SK-N-MC (cell line): ENCODE data around the gene ANKRD44.

Experiments used
- DNase-seq: peaks from one replicate; pipeline ENCODE4 v3.0.0-alpha.2; 2011; ENCODE audit warnings: low read depth, low spot score
- H3K27ac ChIP-seq: fragments of 200-600 bp; sonication (generic); 2 replicates; pipeline ENCODE4 v1.5.1; 2016; ENCODE audit warnings: mixed run types
- H3K36me3 ChIP-seq: fragments of 200-600 bp; sonication (generic); 2 replicates; pipeline ENCODE4 v1.6.1; 2017; ENCODE audit warnings: antibody characterized with exemption, low read length, mixed read lengths; ENCODE audit not compliant: insufficient read depth
- H3K4me3 ChIP-seq: fragments of 200-600 bp; sonication (generic); 2 replicates; pipeline ENCODE4 v1.5.1; 2016
- H3K9ac ChIP-seq: fragments of 200-600 bp; sonication (generic); 2 replicates; pipeline ENCODE4 v1.8.0; 2017; ENCODE audit warnings: mixed run types, mixed read lengths; ENCODE audit not compliant: insufficient read length
- H3K9me3 ChIP-seq: fragments of 200-600 bp; sonication (generic); 2 replicates; pipeline ENCODE4 v1.6.1; 2017; ENCODE audit warnings: low read depth, mild to moderate bottlenecking, antibody characterized with exemption, low read length, moderate library complexity, mixed read lengths
- EZH2 ChIP-seq: fragments of 200-600 bp; sonication (generic); IDR thresholded peaks from one replicate; pipeline ENCODE4 v1.6.1; 2017; ENCODE audit warnings: antibody characterized with exemption
- FOXP2 ChIP-seq: optimal IDR thresholded peaks from 2 replicates; pipeline ENCODE3; 2011; ENCODE audit warnings: mild to moderate bottlenecking, moderate library complexity; ENCODE audit not compliant: insufficient read depth; ENCODE audit errors: extremely low read length, control extremely low read depth
- POLR2AphosphoS5 ChIP-seq: IDR thresholded peaks from 2 replicates; pipeline ENCODE4 v1.6.1; 2012; ENCODE audit warnings: mild to moderate bottlenecking, low read depth, low read length, borderline replicate concordance

The ANKRD44 gene

GRCh38 chr2:197136452-197136851, 174.1 kb downstream of the ANKRD44 start:
- no peak overlapping the region for H3K4me3 ChIP-seq
- H3K9me3 ChIP-seq, result no peaks in the 10 kb centered on the region
- no peak overlapping the region for H3K27ac ChIP-seq
- no peaks in the 10 kb centered on the region for H3K36me3 ChIP-seq
- no peak overlapping the region for H3K9ac ChIP-seq
- TF ChIP-seq FOXP2 (no peak), POLR2AphosphoS5 (no peak), EZH2 (no peak)
- no peak for DNase-seq

- no peak for DNase-seq
- Histone ChIP-seq H3K4me3 (no peak overlapping the region), H3K36me3 (no peaks in the 10 kb centered on the region), H3K9me3 (no peaks in the 10 kb centered on the region), H3K9ac (no peak overlapping the region), H3K27ac (no peak overlapping the region)
- TF ChIP-seq EZH2 (no peak), FOXP2 (no peak), POLR2AphosphoS5 (no peak)
Measured at GRCh38 chr2:197135806-197136205, 174.8 kb downstream of the ANKRD44 start.

DNA sequence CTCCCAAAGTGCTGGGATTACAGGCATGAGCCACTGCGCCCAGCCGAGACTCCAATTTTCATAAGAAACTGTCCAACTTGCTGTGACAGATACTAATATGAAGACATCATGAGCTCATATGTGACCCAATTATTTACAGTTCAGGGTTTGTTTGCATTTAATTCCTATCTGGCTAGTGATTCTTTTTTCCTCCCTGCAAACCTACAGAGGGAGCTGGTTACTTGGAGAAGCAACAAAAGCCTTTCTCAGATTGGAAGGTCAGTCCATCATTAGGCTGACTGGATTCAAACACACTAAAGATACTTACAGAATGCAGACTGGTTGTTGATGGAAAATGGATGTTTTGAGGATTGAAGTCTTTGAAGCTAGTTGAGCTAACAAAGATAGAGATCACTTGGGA, 176.4 kb downstream of the ANKRD44 start:
- Histone ChIP-seq H3K36me3 (no peaks in the 10 kb centered on the region), H3K9me3 (no peaks in the 10 kb centered on the region), H3K4me3 (no peak overlapping the region), H3K27ac (no peak overlapping the region), H3K9ac (no peak overlapping the region)
- no peak for DNase-seq
- TF ChIP-seq EZH2 (no peak), FOXP2 (no peak), POLR2AphosphoS5 (no peak)

- Histone ChIP-seq H3K27ac (no peak overlapping the region), H3K9me3 (no peaks in the 10 kb centered on the region), H3K9ac (no peak overlapping the region), H3K4me3 (no peak overlapping the region), H3K36me3 (no peaks in the 10 kb centered on the region)
- TF ChIP-seq POLR2AphosphoS5, result no peak
- TF ChIP-seq FOXP2, result no peak
- TF ChIP-seq EZH2, result no peak
- no peak for DNase-seq
Measured at GRCh38 chr2:197131558-197131855, 179.1 kb downstream of the ANKRD44 start.

DNA sequence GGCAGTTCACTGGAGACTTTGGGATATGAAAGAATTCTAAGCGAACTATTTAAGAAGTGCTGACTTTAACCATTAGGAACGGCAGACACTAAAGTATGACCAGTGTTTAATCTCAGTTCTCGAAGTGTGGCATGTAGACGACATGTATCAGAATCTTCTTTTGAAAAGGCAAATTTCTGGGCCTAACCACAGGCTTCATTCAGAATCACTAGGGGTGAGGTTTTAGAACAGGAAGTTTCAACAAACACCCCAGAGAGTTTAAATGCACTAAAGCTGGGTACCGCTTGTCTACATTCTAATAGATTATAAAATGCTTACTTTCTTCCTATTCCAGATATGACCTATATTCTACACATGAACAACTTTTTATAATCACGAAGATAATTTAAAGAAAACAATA, 180.3 kb downstream of the ANKRD44 start:
- H3K9me3 ChIP-seq, result no peaks in the 10 kb centered on the region
- peak overlapping the region; percentile 68 for H3K27ac ChIP-seq
- 0 out of 2 replicates have a peak, but pooled peaks cover 2% of the 10 kb centered on the region for H3K36me3 ChIP-seq
- DNase-seq, result no peak
- TF ChIP-seq POLR2AphosphoS5 (no peak), FOXP2 (no peak), EZH2 (no peak)
- peak overlapping the region; percentile 43 for H3K9ac ChIP-seq
- no peak overlapping the region for H3K4me3 ChIP-seq

- no peak for TF ChIP-seq FOXP2
- no peak for TF ChIP-seq EZH2
- Histone ChIP-seq H3K36me3 (0 out of 2 replicates have a peak, but pooled peaks cover 2% of the 10 kb centered on the region), H3K4me3 (no peak overlapping the region), H3K9me3 (no peaks in the 10 kb centered on the region), H3K9ac (no peak overlapping the region), H3K27ac (no peak overlapping the region)
- no peak for DNase-seq
Measured at GRCh38 chr2:197128897-197129296, 181.7 kb downstream of the ANKRD44 start.

GRCh38 chr2:197128126-197128525, 182.5 kb downstream of the ANKRD44 start:
- Histone ChIP-seq H3K27ac (no peak overlapping the region), H3K9me3 (no peaks in the 10 kb centered on the region), H3K36me3 (0 out of 2 replicates have a peak, but pooled peaks cover 2% of the 10 kb centered on the region), H3K9ac (no peak overlapping the region), H3K4me3 (no peak overlapping the region)
- no peak for DNase-seq
- TF ChIP-seq POLR2AphosphoS5, result no peak
- TF ChIP-seq FOXP2, result no peak
- TF ChIP-seq EZH2, result no peak

DNA sequence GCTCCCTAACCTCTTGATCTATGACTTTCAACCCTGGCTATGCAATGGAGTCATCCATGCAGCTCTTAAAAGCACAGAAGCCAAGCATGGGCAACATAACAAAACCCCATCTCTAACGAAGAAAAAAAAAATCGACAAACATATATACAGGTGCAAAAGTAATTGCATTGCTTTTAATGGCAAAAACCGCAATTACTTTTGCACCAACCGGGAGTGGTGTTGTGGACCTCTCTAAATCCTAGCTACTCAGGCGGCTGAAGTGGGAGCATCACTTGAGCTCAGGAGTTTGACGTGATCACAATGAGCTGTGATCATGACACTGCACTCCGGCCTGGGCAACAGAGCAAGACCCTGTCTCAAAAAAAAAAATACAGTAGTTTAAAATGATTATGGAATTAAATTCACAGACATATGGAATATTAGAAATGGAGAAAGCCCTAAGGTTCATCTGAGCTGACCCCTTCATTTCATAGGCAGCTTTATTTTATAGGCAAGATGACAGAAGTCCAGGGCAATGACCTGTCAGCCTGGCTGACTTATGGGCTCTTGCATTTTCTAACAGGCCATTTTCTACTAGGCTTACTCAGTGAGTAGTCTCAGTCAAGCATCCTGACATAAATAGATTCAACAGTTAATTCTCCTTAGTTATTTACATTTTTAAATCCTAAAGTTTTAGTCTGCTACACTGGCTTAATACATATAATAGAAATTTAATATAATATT, 183.8 kb downstream of the ANKRD44 start:
- Histone ChIP-seq H3K9ac (no peak overlapping the region), H3K27ac (no peak overlapping the region), H3K9me3 (no peaks in the 10 kb centered on the region), H3K36me3 (0 out of 2 replicates have a peak, but pooled peaks cover 2% of the 10 kb centered on the region), H3K4me3 (no peak overlapping the region)
- DNase-seq, result no peak
- TF ChIP-seq FOXP2 (no peak), POLR2AphosphoS5 (no peak), EZH2 (no peak)
